K562 (cell line): Measurements from ENCODE around the gene CAPN2. TPM values are rescaled to one million over a fixed set of nuclear protein-coding genes. Genes with fewer than 3 reads are reported as not detected.

Experiments used
- CEBPG ChIP-seq, 3 experiments: fragments of 200-800 bp in 1 of 3; sonication (Bioruptor generic) in 1 of 3; sonication (generic) in 1 of 3; formaldehyde crosslinking in 1 of 3; IDR thresholded peaks in 2 of 3; conservative IDR thresholded peaks in 1 of 3; 2 replicates each; pipeline versions ENCODE4 v1.6.1 to v1.8.0; 2016 to 2022; ENCODE audit warnings: missing compliant biosample characterization in 2 of 3, missing genetic modification characterization in 2 of 3, mild to moderate bottlenecking in 1 of 3, missing genetic modification reagents in 1 of 3
- GABPB1 ChIP-seq: sonication (generic); formaldehyde crosslinking; IDR thresholded peaks from 2 replicates; pipeline ENCODE4 v1.8.0; 2022; ENCODE audit warnings: mild to moderate bottlenecking, missing genetic modification reagents
- HDAC8 ChIP-seq: fragments of 450-650 bp; IDR thresholded peaks from 2 replicates; pipeline ENCODE4 v1.6.1; 2016; ENCODE audit warnings: mild to moderate bottlenecking, missing genetic modification characterization, moderate library complexity, missing compliant biosample characterization
- HIVEP1 ChIP-seq: fragments of 250-450 bp; sonication (Bioruptor Pico); IDR thresholded peaks from 2 replicates; pipeline ENCODE4 v1.4.0; 2020; ENCODE audit warnings: mild to moderate bottlenecking
- KLF13 ChIP-seq: fragments of 450-650 bp; IDR thresholded peaks from 2 replicates; pipeline ENCODE4 v1.6.1; 2016; ENCODE audit warnings: missing genetic modification characterization, low read depth, mild to moderate bottlenecking, missing compliant biosample characterization, moderate library complexity, borderline replicate concordance
- L3MBTL2 ChIP-seq: fragments of 450-650 bp; IDR thresholded peaks from 2 replicates; pipeline ENCODE4 v1.6.1; 2016; ENCODE audit warnings: mild to moderate bottlenecking, moderate library complexity
- MED1 ChIP-seq: sonication (generic); formaldehyde crosslinking; IDR thresholded peaks from 2 replicates; pipeline ENCODE4 v1.8.1; 2023; ENCODE audit warnings: missing genetic modification reagents, borderline replicate concordance
- RBM14 ChIP-seq: fragments of 200-400 bp; formaldehyde crosslinking; IDR thresholded peaks from 2 replicates; pipeline ENCODE4 v1.6.1; 2018; ENCODE audit warnings: low read depth, mild to moderate bottlenecking, low read length, moderate library complexity, borderline replicate concordance; ENCODE audit not compliant: insufficient read depth
- ZFX ChIP-seq: sonication (generic); formaldehyde crosslinking; IDR thresholded peaks from 2 replicates; pipeline ENCODE4 v1.8.0; 2022; ENCODE audit warnings: mild to moderate bottlenecking, missing genetic modification reagents, moderate library complexity
- ZNF830 ChIP-seq: fragments of 250-450 bp; sonication (Bioruptor Pico); IDR thresholded peaks from 2 replicates; pipeline ENCODE4 v1.5.0; 2021; ENCODE audit warnings: mild to moderate bottlenecking
- ZSCAN32 ChIP-seq: fragments of 450-650 bp; formaldehyde crosslinking; IDR thresholded peaks from 2 replicates; pipeline ENCODE4 v1.4.0; 2020; ENCODE audit warnings: mild to moderate bottlenecking, moderate library complexity
- polyA plus RNA-seq, 8 experiments: library from polyadenylated mRNA; depleted of rRNA in 4 of 8; stranded (reverse) in 5 of 8; unstranded in 3 of 8; fragments of >200 nt; fragmentation: Nextera tagmentation in 2 of 8; fragmentation: Illumina TruSeq in 1 of 8; extraction: Ambion mirVana in 2 of 8; extraction: Trizol in 1 of 8; gene quantifications; 2 replicates each; pipeline versions ENCODE4 v1.2.1 to v1.2.3, GENCODE V29; 2011 to 2014; ENCODE audit warnings: inconsistent platforms in 1 of 8, missing spikeins in 1 of 8
- total RNA-seq, 7 experiments: library from RNA; depleted of rRNA in 6 of 7; stranded (reverse); fragments of >200 nt in 6 of 7; fragmentation: Illumina TruSeq in 2 of 7; extraction: Trizol in 2 of 7; gene quantifications; 2 replicates each; pipeline versions ENCODE4 v1.2.1 to v1.2.3, GENCODE V29; 2011 to 2021; ENCODE audit warnings: low replicate concordance in 1 of 7
- TF ChIP-seq, protein P1 (sequence below): fragments of 450-650 bp; formaldehyde crosslinking; IDR thresholded peaks from 2 replicates; pipeline ENCODE4 v1.4.0; 2022; ENCODE audit warnings: missing genetic modification characterization
- TF ChIP-seq, protein P2 (sequence below): IDR thresholded peaks from 2 replicates; pipeline ENCODE4 v1.6.1; 2012; ENCODE audit warnings: low read depth, low read length, improper control_type of control experiment, borderline replicate concordance
- TF ChIP-seq, protein P3 (sequence below): sonication (generic); formaldehyde crosslinking; IDR thresholded peaks from 2 replicates; pipeline ENCODE4 v1.8.0; 2022; ENCODE audit warnings: mild to moderate bottlenecking, missing genetic modification reagents
- TF ChIP-seq, protein P4 (sequence below): conservative IDR thresholded peaks from 2 replicates; pipeline ENCODE4 v1.6.1; 2011; ENCODE audit warnings: low read depth, mild to moderate bottlenecking, low read length; ENCODE audit not compliant: control insufficient read depth
- TF ChIP-seq, protein P5 (sequence below): fragments of 200-400 bp; formaldehyde crosslinking; IDR thresholded peaks from 2 replicates; pipeline ENCODE4 v1.6.1; 2017; ENCODE audit warnings: mild to moderate bottlenecking, low read depth, low read length, moderate library complexity
- TF ChIP-seq, protein P6 (sequence below): sonication (generic); formaldehyde crosslinking; IDR thresholded peaks from 2 replicates; pipeline ENCODE4 v1.8.0; 2022; ENCODE audit warnings: missing genetic modification reagents, mild to moderate bottlenecking, borderline replicate concordance

Gene CAPN2
- total and polyA plus RNA-seq, 9 of the 15 experiments (the other 6 are each of a cell fraction or from before 2014, with no cell fraction given) = 24.6 to 157 (median 101) TPM

- TF ChIP-seq, protein P1, sequence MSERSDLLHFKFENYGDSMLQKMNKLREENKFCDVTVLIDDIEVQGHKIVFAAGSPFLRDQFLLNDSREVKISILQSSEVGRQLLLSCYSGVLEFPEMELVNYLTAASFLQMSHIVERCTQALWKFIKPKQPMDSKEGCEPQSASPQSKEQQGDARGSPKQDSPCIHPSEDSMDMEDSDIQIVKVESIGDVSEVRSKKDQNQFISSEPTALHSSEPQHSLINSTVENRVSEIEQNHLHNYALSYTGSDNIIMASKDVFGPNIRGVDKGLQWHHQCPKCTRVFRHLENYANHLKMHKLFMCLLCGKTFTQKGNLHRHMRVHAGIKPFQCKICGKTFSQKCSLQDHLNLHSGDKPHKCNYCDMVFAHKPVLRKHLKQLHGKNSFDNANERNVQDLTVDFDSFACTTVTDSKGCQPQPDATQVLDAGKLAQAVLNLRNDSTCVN (CRISPR knock-in tag) = 0 out of 2 replicates have a peak, but pooled peaks have one; percentile 5
- TF ChIP-seq CEBPG (CRISPR knock-in tag; IDR thresholded peaks at IDR 0.05) (no peak), CEBPG (tag; conservative IDR thresholded peaks at IDR 0.05 in 1 of 2, IDR thresholded peaks at IDR 0.05 in 1 of 2) (peak; percentile 60 to 66; a peak in 3 of 4 replicates), ZNF830 (CRISPR knock-in tag) (no peak), ZFX (CRISPR knock-in tag) (peak; percentile 49; the same call in 1 of the 2 replicates), MED1 (no peak), HDAC8 (peak; percentile 86), HIVEP1 (CRISPR knock-in tag) (no peak), KLF13 (tag) (peak; percentile 64; the same call in 1 of the 2 replicates), GABPB1 (CRISPR knock-in tag) (no peak), ZSCAN32 (CRISPR knock-in tag) (no peak), L3MBTL2 (peak; percentile 99), RBM14 (no peak)
- TF ChIP-seq, protein P2, sequence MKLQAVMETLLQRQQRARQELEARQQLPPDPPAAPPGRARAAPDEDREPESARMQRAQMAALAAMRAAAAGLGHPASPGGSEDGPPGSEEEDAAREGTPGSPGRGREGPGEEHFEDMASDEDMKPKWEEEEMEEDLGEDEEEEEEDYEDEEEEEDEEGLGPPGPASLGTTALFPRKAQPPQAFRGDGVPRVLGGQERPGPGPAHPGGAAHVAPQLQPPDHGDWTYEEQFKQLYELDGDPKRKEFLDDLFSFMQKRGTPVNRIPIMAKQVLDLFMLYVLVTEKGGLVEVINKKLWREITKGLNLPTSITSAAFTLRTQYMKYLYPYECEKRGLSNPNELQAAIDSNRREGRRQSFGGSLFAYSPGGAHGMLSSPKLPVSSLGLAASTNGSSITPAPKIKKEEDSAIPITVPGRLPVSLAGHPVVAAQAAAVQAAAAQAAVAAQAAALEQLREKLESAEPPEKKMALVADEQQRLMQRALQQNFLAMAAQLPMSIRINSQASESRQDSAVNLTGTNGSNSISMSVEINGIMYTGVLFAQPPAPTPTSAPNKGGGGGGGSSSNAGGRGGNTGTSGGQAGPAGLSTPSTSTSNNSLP = peak; percentile 72; the same call in 1 of the 2 replicates
- TF ChIP-seq, protein P3, sequence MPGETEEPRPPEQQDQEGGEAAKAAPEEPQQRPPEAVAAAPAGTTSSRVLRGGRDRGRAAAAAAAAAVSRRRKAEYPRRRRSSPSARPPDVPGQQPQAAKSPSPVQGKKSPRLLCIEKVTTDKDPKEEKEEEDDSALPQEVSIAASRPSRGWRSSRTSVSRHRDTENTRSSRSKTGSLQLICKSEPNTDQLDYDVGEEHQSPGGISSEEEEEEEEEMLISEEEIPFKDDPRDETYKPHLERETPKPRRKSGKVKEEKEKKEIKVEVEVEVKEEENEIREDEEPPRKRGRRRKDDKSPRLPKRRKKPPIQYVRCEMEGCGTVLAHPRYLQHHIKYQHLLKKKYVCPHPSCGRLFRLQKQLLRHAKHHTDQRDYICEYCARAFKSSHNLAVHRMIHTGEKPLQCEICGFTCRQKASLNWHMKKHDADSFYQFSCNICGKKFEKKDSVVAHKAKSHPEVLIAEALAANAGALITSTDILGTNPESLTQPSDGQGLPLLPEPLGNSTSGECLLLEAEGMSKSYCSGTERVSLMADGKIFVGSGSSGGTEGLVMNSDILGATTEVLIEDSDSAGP (CRISPR knock-in tag) = no peak
- TF ChIP-seq, protein P4, sequence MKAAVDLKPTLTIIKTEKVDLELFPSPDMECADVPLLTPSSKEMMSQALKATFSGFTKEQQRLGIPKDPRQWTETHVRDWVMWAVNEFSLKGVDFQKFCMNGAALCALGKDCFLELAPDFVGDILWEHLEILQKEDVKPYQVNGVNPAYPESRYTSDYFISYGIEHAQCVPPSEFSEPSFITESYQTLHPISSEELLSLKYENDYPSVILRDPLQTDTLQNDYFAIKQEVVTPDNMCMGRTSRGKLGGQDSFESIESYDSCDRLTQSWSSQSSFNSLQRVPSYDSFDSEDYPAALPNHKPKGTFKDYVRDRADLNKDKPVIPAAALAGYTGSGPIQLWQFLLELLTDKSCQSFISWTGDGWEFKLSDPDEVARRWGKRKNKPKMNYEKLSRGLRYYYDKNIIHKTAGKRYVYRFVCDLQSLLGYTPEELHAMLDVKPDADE = no peak
- TF ChIP-seq, protein P5, sequence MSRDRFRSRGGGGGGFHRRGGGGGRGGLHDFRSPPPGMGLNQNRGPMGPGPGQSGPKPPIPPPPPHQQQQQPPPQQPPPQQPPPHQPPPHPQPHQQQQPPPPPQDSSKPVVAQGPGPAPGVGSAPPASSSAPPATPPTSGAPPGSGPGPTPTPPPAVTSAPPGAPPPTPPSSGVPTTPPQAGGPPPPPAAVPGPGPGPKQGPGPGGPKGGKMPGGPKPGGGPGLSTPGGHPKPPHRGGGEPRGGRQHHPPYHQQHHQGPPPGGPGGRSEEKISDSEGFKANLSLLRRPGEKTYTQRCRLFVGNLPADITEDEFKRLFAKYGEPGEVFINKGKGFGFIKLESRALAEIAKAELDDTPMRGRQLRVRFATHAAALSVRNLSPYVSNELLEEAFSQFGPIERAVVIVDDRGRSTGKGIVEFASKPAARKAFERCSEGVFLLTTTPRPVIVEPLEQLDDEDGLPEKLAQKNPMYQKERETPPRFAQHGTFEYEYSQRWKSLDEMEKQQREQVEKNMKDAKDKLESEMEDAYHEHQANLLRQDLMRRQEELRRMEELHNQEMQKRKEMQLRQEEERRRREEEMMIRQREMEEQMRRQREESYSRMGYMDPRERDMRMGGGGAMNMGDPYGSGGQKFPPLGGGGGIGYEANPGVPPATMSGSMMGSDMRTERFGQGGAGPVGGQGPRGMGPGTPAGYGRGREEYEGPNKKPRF = no peak
- TF ChIP-seq, protein P6, sequence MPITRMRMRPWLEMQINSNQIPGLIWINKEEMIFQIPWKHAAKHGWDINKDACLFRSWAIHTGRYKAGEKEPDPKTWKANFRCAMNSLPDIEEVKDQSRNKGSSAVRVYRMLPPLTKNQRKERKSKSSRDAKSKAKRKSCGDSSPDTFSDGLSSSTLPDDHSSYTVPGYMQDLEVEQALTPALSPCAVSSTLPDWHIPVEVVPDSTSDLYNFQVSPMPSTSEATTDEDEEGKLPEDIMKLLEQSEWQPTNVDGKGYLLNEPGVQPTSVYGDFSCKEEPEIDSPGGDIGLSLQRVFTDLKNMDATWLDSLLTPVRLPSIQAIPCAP (CRISPR knock-in tag) = no peak
These were observed 76.5 kb downstream of the CAPN2 start (continued) for GRCh38 chr1:223788746-223789415.
